ENCODE data around the gene IFT20.

The IFT20 gene

DNA sequence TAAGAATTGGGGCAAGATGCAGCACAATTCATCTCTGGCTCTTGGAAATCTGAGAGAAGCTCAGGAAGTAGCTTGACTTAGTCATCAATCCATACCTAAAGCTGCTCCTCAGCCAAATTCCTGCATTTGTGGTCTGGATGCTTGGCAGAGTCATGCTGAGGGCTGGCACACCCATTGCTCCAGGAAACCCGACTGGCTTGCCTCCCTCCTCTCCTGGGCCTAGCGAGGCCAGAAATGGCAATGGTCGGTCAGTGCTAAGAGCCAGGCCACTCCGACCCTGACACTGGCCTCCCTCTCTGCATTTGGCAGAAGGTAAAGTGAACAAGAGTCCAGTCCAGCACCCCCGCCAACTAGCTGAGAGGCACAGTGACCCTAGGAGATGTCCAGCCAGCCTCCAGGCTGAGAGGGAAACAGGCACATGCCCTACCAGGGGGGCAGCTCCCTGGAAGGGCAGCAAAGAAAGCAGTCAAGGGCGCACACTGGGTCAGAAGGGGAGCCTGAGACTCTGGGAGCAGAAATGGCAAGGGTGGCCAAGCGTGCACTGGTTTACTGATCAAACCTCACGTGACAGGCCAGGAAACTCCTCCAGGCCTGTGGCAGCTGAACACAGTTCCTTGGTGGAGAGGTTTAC is 12.1 kb upstream of the IFT20 start:
- no peak for TF ChIP-seq GATA2 (IDR thresholded peaks at IDR 0.05; ENCODE audit: low read depth, low read length)

GRCh38 chr17:28346746-28347246 is 11.5 kb upstream of the IFT20 start:
- no peak for TF ChIP-seq GATA3 (IDR thresholded peaks at IDR 0.05; ENCODE audit: low read depth, low read length)
- TF ChIP-seq GATA2 (IDR thresholded peaks at IDR 0.05; ENCODE audit: low read depth, low read length): no peak

DNA sequence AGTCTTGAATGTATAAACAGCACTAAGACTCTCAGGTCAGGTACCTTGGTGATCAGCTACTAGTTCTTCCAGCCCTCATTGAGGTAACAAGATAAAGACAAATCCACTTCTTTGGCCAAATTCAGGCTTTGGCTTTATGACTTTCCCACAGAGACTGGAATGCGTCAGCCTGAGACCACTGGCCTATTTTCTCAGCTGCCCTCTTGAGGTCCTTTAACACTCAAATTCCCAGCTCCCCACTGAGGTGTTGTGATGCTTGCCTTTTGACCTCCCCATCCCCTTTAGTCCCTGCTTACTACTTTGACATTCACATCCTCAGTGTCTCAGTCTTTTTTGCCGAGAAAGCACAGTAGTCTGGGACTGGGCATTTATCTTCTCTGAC is 10.9 kb upstream of the IFT20 start:
- no peak for TF ChIP-seq GATA2 (IDR thresholded peaks at IDR 0.05; ENCODE audit: low read depth, low read length)
- TF ChIP-seq GATA3 (IDR thresholded peaks at IDR 0.05; ENCODE audit: low read depth, low read length): no peak

- no peak for TF ChIP-seq GATA3 (IDR thresholded peaks at IDR 0.05; ENCODE audit: low read depth, low read length)
- no peak for TF ChIP-seq GATA2 (IDR thresholded peaks at IDR 0.05; ENCODE audit: low read depth, low read length)
Measured at GRCh38 chr17:28345419-28346198, 10.3 kb upstream of the IFT20 start.

- TF ChIP-seq GATA3 (IDR thresholded peaks at IDR 0.05; ENCODE audit: low read depth, low read length) (no peak), GATA2 (IDR thresholded peaks at IDR 0.05; ENCODE audit: low read depth, low read length) (no peak)
Measured at GRCh38 chr17:28344435-28344901, 9.2 kb upstream of the IFT20 start.

DNA sequence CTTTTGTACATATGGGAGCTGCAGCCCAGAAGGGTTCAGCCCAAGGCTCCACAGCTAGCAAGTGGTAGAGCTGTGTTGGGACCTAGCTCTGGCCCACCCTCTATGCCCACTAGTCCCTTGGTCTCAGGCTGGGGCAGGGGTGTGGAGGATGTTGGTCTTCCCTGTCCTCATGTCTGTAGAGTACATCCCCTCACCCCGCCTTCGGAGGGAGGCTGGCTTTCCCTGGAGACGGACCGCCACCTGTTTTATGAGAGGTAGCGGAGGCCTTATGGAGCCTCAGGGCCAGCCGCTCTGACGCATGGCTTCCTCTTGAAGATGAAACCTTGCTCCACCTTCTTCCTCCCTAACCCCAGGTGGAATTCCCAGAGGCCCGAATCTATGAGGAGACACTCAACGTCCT is 8.7 kb upstream of the IFT20 start:
- TF ChIP-seq GATA2 (IDR thresholded peaks at IDR 0.05; ENCODE audit: low read depth, low read length): no peak

DNA sequence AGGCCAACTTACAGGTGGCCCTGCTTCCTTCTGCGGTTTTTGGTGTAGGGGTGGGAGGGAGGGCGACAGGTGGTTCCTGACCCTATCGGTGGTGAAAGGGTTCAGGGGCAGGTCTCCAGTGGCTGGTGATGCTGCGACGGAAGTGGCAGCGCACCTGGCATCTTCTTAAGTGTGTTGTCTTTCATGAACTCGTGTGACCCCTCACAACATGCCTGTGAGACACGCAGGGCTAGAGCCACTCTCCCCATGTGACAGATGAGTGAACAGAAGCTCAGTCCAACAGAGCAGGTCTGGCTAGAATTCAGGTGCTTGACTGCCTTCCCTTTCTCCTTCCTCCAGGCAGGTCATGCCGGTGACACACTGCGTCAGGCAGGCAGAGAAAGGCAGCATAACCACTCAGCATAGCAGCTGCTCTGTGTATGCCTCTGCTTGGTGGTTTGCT is 8.2 kb upstream of the IFT20 start:
- TF ChIP-seq GATA3 (IDR thresholded peaks at IDR 0.05; ENCODE audit: low read depth, low read length) (no peak), GATA2 (IDR thresholded peaks at IDR 0.05; ENCODE audit: low read depth, low read length) (no peak)

DNA sequence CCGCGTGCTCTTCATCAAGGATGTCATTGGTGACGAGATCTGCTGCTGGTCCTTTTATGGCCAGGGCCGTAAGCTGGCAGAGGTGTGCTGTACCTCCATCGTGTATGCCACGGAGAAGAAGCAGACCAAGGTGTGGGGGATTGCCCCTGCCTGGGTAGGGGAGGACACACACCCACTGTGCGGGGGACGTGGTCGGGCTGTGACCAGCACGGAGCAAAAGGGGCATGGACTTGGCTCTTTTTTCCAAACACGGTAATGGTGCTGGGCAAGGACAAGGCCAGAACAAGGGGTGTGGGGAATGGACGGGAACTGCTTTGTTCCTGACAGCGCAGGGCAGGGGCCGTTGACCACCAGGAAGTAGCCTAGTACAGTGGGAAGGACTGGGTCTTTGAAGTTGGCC is 7.0 kb upstream of the IFT20 start:
- TF ChIP-seq GATA2 (IDR thresholded peaks at IDR 0.05; ENCODE audit: low read depth, low read length): no peak
- TF ChIP-seq GATA3 (IDR thresholded peaks at IDR 0.05; ENCODE audit: low read depth, low read length): no peak

GRCh38 chr17:28341516-28341915 is 6.2 kb upstream of the IFT20 start:
- no peak for TF ChIP-seq GATA2 (IDR thresholded peaks at IDR 0.05; ENCODE audit: low read depth, low read length)
- no peak for TF ChIP-seq GATA3 (IDR thresholded peaks at IDR 0.05; ENCODE audit: low read depth, low read length)

GRCh38 chr17:28340374-28340773 is 5.1 kb upstream of the IFT20 start:
- TF ChIP-seq GATA3 (IDR thresholded peaks at IDR 0.05; ENCODE audit: low read depth, low read length) (no peak), GATA2 (IDR thresholded peaks at IDR 0.05; ENCODE audit: low read depth, low read length) (no peak)

GRCh38 chr17:28339431-28339830 is 4.2 kb upstream of the IFT20 start:
- TF ChIP-seq GATA3 (IDR thresholded peaks at IDR 0.05; ENCODE audit: low read depth, low read length) (no peak), GATA2 (IDR thresholded peaks at IDR 0.05; ENCODE audit: low read depth, low read length) (no peak)

GRCh38 chr17:28338056-28338768 is 2.9 kb upstream of the IFT20 start:
- TF ChIP-seq GATA2 (IDR thresholded peaks at IDR 0.05; ENCODE audit: low read depth, low read length): no peak
- no peak for TF ChIP-seq GATA3 (IDR thresholded peaks at IDR 0.05; ENCODE audit: low read depth, low read length)

- TF ChIP-seq GATA3 (IDR thresholded peaks at IDR 0.05; ENCODE audit: low read depth, low read length) (no peak), GATA2 (IDR thresholded peaks at IDR 0.05; ENCODE audit: low read depth, low read length) (no peak)
Measured at GRCh38 chr17:28335959-28336871, 943 bp upstream of the IFT20 start.

Data from SH-SY5Y (cell line).